GM12891 (cell line): Measurements from ENCODE around the gene CHRNB1.
"Not testable (repeated sequence)": the region's sequence is repeated elsewhere in the genome, so short reads cannot be mapped to it uniquely, and the experiment has no call there.

Source experiments
- POLR2AphosphoS5 ChIP-seq: IDR thresholded peaks from 2 replicates; pipeline ENCODE4 v1.6.1; 2011; ENCODE audit warnings: low read depth, low read length, control low read depth
- TAF1 ChIP-seq: IDR thresholded peaks from 2 replicates; pipeline ENCODE4 v1.6.1; 2011; ENCODE audit warnings: low read depth, low read length, control low read depth

GRCh38 chr17:7481842-7482741, 37.2 kb downstream of the CHRNB1 start:
- not testable (repeated sequence) for TF ChIP-seq TAF1, POLR2AphosphoS5
